IPS DF 19.7 (cell line): Measurements from ENCODE around the gene ENTREP3.

Source experiments
- DNase-seq: peaks from one replicate; pipeline ENCODE4 v3.0.0-alpha.2; 2013; ENCODE audit warnings: low read depth, low spot score

The ENTREP3 gene

GRCh38 chr1:155199792-155200191 lies 55.5 kb downstream of the ENTREP3 start:
- no peak for DNase-seq

- DNase-seq: no peak
Measured at GRCh38 chr1:155198547-155198906, 56.8 kb downstream of the ENTREP3 start.

GRCh38 chr1:155197901-155198546 lies 57.3 kb downstream of the ENTREP3 start:
- no peak for DNase-seq
